Mesothelial cell of epicardium (in vitro differentiated cells): ENCODE results near the gene RPS6KB2. TPM values are rescaled to one million over a fixed set of nuclear protein-coding genes. Genes with fewer than 3 reads are reported as not detected.
"Not testable (repeated sequence)": the region's sequence is repeated elsewhere in the genome, so short reads cannot be mapped to it uniquely, and the experiment has no call there.

ENCODE experiments used
- DNase-seq, 2 experiments: peaks; one replicate each; pipeline ENCODE4 v3.0.0; 2021; ENCODE audit warnings: low spot score in 2 of 2; ENCODE audit not compliant: unreplicated experiment in 2 of 2
- H3K27ac Mint-ChIP-seq: 2 replicates; pipeline ENCODE4 v1.8.0; 2021; ENCODE audit warnings: mixed read lengths
- H3K27me3 Mint-ChIP-seq: 2 replicates; pipeline ENCODE4 v1.8.0; 2021; ENCODE audit warnings: low read depth, mixed read lengths
- H3K36me3 Mint-ChIP-seq: 2 replicates; pipeline ENCODE4 v1.8.0; 2021; ENCODE audit warnings: mixed read lengths
- H3K4me1 Mint-ChIP-seq: 2 replicates; pipeline ENCODE4 v1.8.0; 2021; ENCODE audit warnings: mixed read lengths
- H3K4me3 Mint-ChIP-seq: 2 replicates; pipeline ENCODE4 v1.8.0; 2021; ENCODE audit warnings: mild to moderate bottlenecking, moderate library complexity, mixed read lengths
- H3K9me3 Mint-ChIP-seq: 2 replicates; pipeline ENCODE4 v1.8.0; 2021; ENCODE audit warnings: mixed read lengths
- total RNA-seq: library from RNA; stranded (reverse); gene quantifications from 3 replicates; pipeline ENCODE4 v1.2.1, GENCODE V29; 2021
- TF ChIP-seq, protein P1 (sequence below): fragments of 200-600 bp; sonication (generic); IDR thresholded peaks from one replicate; pipeline ENCODE4 v1.5.0; 2021; ENCODE audit warnings: antibody characterized with exemption; ENCODE audit not compliant: unreplicated experiment

Gene RPS6KB2
- total RNA-seq, 1 donor from 2014 or later: 59.7 TPM

DNA sequence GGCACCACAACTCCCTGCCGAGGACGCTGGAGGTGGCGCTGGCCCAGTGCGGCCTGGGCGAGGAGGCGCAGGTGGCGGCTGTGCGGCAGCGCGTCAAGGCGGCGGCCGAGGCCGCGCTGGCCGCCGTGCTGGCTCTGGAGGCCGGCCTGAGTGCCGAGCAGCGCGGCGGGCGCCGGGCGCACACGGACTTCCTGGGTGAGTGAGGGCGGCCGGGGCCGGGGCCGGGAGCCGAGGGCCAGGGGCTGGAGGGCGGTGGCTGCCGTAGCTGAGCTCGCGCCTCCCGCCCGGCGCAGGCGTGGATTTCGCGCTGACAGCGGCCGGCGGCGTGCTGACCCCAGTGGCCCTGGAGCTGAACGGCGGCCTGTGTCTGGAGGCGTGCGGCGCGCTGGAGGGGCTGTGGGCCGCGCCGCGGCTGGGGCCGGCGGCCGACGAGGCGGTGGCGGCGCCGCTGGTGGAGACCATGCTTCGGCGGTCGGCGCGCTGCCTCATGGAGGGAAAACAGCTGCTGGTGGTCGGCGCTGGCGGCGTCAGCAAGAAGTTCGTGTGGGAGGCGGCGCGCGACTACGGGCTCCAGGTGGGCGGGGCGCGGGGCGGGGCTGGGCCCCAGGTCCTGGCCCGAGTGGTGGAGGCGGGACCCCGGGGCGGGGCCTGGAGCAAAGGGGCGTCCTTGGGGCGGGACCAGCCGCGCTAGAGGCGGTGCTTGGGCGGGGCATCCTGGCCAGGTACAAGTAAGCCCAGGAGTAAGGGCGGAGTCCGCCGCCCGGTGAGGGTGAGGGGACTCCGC is 7.5 kb upstream of the RPS6KB2 start:
- Mint-ChIP-seq H3K4me3 (peak overlapping the region; percentile 63), H3K27me3 (peaks cover 11% of the 10 kb centered on the region), H3K36me3 (no peaks in the 10 kb centered on the region), H3K9me3 (no peaks in the 10 kb centered on the region), H3K4me1 (peaks cover 21% of the 10 kb centered on the region), H3K27ac (peak overlapping the region; percentile 75)
- TF ChIP-seq, protein P1, sequence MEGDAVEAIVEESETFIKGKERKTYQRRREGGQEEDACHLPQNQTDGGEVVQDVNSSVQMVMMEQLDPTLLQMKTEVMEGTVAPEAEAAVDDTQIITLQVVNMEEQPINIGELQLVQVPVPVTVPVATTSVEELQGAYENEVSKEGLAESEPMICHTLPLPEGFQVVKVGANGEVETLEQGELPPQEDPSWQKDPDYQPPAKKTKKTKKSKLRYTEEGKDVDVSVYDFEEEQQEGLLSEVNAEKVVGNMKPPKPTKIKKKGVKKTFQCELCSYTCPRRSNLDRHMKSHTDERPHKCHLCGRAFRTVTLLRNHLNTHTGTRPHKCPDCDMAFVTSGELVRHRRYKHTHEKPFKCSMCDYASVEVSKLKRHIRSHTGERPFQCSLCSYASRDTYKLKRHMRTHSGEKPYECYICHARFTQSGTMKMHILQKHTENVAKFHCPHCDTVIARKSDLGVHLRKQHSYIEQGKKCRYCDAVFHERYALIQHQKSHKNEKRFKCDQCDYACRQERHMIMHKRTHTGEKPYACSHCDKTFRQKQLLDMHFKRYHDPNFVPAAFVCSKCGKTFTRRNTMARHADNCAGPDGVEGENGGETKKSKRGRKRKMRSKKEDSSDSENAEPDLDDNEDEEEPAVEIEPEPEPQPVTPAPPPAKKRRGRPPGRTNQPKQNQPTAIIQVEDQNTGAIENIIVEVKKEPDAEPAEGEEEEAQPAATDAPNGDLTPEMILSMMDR: no peak
- peak; percentile 97 to 98 for DNase-seq

- TF ChIP-seq, protein P1: no peak
- Mint-ChIP-seq H3K4me1 (peaks cover 14% of the 10 kb centered on the region), H3K27ac (peak overlapping the region; percentile 75), H3K36me3 (no peaks in the 10 kb centered on the region), H3K9me3 (no peaks in the 10 kb centered on the region), H3K4me3 (peak overlapping the region; percentile 61), H3K27me3 (peaks cover 4% of the 10 kb centered on the region)
- DNase-seq: no peak
Measured at GRCh38 chr11:67421430-67422031, 6.8 kb upstream of the RPS6KB2 start.

GRCh38 chr11:67422891-67423290 is 5.4 kb upstream of the RPS6KB2 start:
- Mint-ChIP-seq H3K4me3 (no peak overlapping the region), H3K9me3 (no peaks in the 10 kb centered on the region), H3K27me3 (no peaks in the 10 kb centered on the region), H3K36me3 (no peaks in the 10 kb centered on the region), H3K4me1 (peaks cover 14% of the 10 kb centered on the region), H3K27ac (no peak overlapping the region)
- no peak for DNase-seq
- TF ChIP-seq, protein P1: no peak

- Mint-ChIP-seq H3K4me1 (peaks cover 16% of the 10 kb centered on the region), H3K4me3 (no peak overlapping the region), H3K27me3 (no peaks in the 10 kb centered on the region), H3K36me3 (no peaks in the 10 kb centered on the region), H3K27ac (no peak overlapping the region), H3K9me3 (no peaks in the 10 kb centered on the region)
- TF ChIP-seq, protein P1: no peak
- no peak for DNase-seq
Measured at GRCh38 chr11:67423466-67423865, 4.8 kb upstream of the RPS6KB2 start.

DNA sequence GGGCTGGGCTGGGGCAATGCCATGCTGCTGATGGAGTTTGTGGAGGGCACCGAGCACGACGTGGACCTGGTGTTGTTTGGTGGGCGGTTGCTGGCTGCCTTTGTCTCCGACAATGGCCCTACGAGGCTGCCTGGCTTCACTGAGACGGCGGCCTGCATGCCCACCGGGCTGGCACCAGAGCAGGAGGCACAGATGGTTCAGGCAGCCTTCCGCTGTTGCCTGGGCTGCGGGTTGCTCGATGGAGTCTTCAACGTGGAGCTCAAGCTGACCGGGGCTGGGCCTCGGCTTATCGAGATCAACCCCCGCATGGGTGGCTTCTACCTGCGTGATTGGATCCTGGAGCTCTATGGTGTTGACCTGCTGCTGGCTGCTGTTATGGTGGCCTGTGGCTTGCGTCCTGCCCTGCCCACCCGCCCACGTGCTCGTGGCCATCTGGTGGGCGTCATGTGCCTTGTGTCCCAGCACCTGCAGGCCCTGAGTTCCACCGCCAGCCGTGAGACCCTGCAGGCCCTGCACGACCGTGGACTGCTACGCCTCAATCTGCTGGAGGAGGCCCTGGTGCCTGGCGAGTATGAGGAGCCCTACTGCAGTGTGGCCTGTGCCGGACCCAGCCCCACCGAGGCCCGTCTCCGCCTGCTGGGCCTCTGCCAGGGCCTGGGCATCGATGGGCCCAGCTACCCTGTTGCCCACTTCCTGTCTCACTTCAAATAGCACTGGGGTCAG is 4.2 kb upstream of the RPS6KB2 start:
- Mint-ChIP-seq H3K27me3 (no peaks in the 10 kb centered on the region), H3K27ac (no peak overlapping the region), H3K36me3 (no peaks in the 10 kb centered on the region), H3K4me1 (peaks cover 20% of the 10 kb centered on the region), H3K9me3 (no peaks in the 10 kb centered on the region), H3K4me3 (no peak overlapping the region)
- no peak for DNase-seq
- TF ChIP-seq, protein P1: no peak

GRCh38 chr11:67427364-67427859 is 882 bp upstream of the RPS6KB2 start:
- not testable (repeated sequence) for DNase-seq, H3K9me3 Mint-ChIP-seq, H3K36me3 Mint-ChIP-seq, H3K27me3 Mint-ChIP-seq
- peak overlapping the region; percentile 90 for H3K4me3 Mint-ChIP-seq
- peaks cover 11% of the 10 kb centered on the region for H3K4me1 Mint-ChIP-seq
- peak overlapping the region; percentile 98 for H3K27ac Mint-ChIP-seq
